ENCODE data around the gene APIP. TPM values are rescaled to one million over a fixed set of nuclear protein-coding genes. Genes with fewer than 3 reads are reported as not detected.

APIP gene
- total and polyA plus RNA-seq, 10 of the 15 experiments (the other 5 are each of a cell fraction or from before 2014, with no cell fraction given), result 26.8 to 87.1 (median 52.8) TPM

GRCh38 chr11:34957206-34957605, 41.0 kb upstream of the APIP start (continued):
- TF ChIP-seq ZBTB11 (CRISPR knock-in tag; IDR thresholded peaks at IDR 0.05), result no peak
- TF ChIP-seq CBX5 (IDR thresholded peaks at IDR 0.05; ENCODE audit: low read depth), result no peak
- TF ChIP-seq YBX1 (IDR thresholded peaks at IDR 0.05), result no peak
- no peak for TF ChIP-seq JUNB (IDR thresholded peaks at IDR 0.05)
- TF ChIP-seq CHD4 (IDR thresholded peaks at IDR 0.05), result no peak
- TF ChIP-seq ZNF384 (IDR thresholded peaks at IDR 0.05; ENCODE audit: borderline replicate concordance, low read depth, low read length), result no peak
- no peak for TF ChIP-seq CREB1 (IDR thresholded peaks at IDR 0.05; ENCODE audit: low read depth)

GRCh38 chr11:34953955-34954354, 37.8 kb upstream of the APIP start:
- no peaks in the 10 kb centered on the region for H3K27me3 ChIP-seq (replicated peaks in 1 of 2; ENCODE audit: control insufficient read depth in 2 of 2, insufficient read depth in 2 of 2, low read length in 1 of 2)
- SMC1A ChIA-PET (ENCODE audit: uncharacterized antibody, unreplicated experiment), result interaction anchor here (0.9 to 1.4 kb wide), 3 partner anchors 10 to 458 kb away, joined by 3 read pairs; no protein-coding TSS in a partner anchor
- no peak for ATAC-seq
- DNase-seq (ENCODE audit: low read depth, low spot score), result no peak
- RAD21 ChIA-PET (ENCODE audit: unreplicated experiment), result no interaction called here
- no peak overlapping the region for H3K4me2 ChIP-seq (ENCODE audit: control insufficient read depth, insufficient read depth)
- no peaks in the 10 kb centered on the region for H3K4me1 ChIP-seq (ENCODE audit: control insufficient read depth, insufficient read depth, low read length)
- BruUV-seq (replicated peaks), result no TSS peak
- no peak overlapping the region for H3K9ac ChIP-seq (ENCODE audit: control insufficient read depth, insufficient read depth, low read length)
- 95% methylated on average over 1 of the region's 1 CpG for WGBS (ENCODE audit: insufficient coverage, insufficient replicate concordance, low lambda C conversion rate, missing lambda C conversion rate)
- intact Hi-C loops (cut with micrococcal nuclease; ENCODE audit: unreplicated experiment), result no loop called here
- no peak overlapping the region for H3K27ac ChIP-seq (ENCODE audit: control insufficient read depth, insufficient read depth)
- CTCF ChIA-PET, result interaction anchor here (1.0 to 1.7 kb wide), 4 partner anchors 12 to 351 kb away, joined by 3 to 9 read pairs (median 5); no protein-coding TSS in a partner anchor
- peaks cover 0 to 7% of the 10 kb centered on the region in 2 experiments; a peak in 1 of 4 replicates for H3K36me3 ChIP-seq (ENCODE audit: control insufficient read depth in 2 of 2, insufficient read depth in 2 of 2, low read length in 1 of 2)
- no peaks in the 10 kb centered on the region for H4K20me1 ChIP-seq (ENCODE audit: control insufficient read depth, insufficient read depth)
- no peak overlapping the region for H3K4me3 ChIP-seq
- POLR2A ChIA-PET, result no interaction called here
- no peak for FAIRE-seq
- H3K9me3 ChIP-seq (replicated peaks; ENCODE audit: control insufficient read depth, insufficient read depth, low read length), result no peaks in the 10 kb centered on the region
- no peaks in the 10 kb centered on the region for H3K79me2 ChIP-seq (ENCODE audit: control insufficient read depth, insufficient read depth, low read length)
- H2AFZ ChIP-seq (ENCODE audit: control insufficient read depth, low read depth, low read length), result no peak overlapping the region
- in situ Hi-C loops (cut with MboI), result no loop called here
- no peak for TF ChIP-seq HDAC2 (IDR thresholded peaks at IDR 0.05)
- TF ChIP-seq MXI1 (IDR thresholded peaks at IDR 0.05; ENCODE audit: low read depth, low read length), result no peak
- no peak for TF ChIP-seq CTCF (IDR thresholded peaks at IDR 0.05 in 2 of 3, conservative IDR thresholded peaks at IDR 0.05 in 1 of 3; ENCODE audit: control insufficient read depth in 2 of 3, extremely low read depth in 1 of 3, insufficient read depth in 1 of 3, low read depth in 3 of 3, low read length in 3 of 3)
- no peak for TF ChIP-seq CBX3 (IDR thresholded peaks at IDR 0.05; ENCODE audit: borderline replicate concordance, low read depth)
- TF ChIP-seq MTA2 (IDR thresholded peaks at IDR 0.05; ENCODE audit: low read depth), result no peak
- TF ChIP-seq SREBF1 (IDR thresholded peaks at IDR 0.05; ENCODE audit: low read length), result no peak
- no peak for TF ChIP-seq ZZZ3 (IDR thresholded peaks at IDR 0.05; ENCODE audit: control insufficient read depth, insufficient read length, low read depth)
- no peak for TF ChIP-seq NBN (IDR thresholded peaks at IDR 0.05)
- TF ChIP-seq ZNF592 (IDR thresholded peaks at IDR 0.05), result no peak
- no peak for TF ChIP-seq JUNB (IDR thresholded peaks at IDR 0.05)
